ENCODE results near the gene RAB40B. TPM values are rescaled to one million over a fixed set of nuclear protein-coding genes. Genes with fewer than 3 reads are reported as not detected.
"Not testable (repeated sequence)": the region's sequence is repeated elsewhere in the genome, so short reads cannot be mapped to it uniquely, and the experiment has no call there.

Gene RAB40B
- polyA plus RNA-seq (2011; rRNA removed) (5.4 and 7.2 TPM in 2 replicates), polyA minus RNA-seq (2011; rRNA and poly(A)+ RNA removed) (1.2 and 3.1 TPM in 2 replicates)

GRCh38 chr17:82698065-82698973 is at the start of gene RAB40B:
Gene RAB40B (minus strand): TSS chr17:82698698. CDS start chr17:82698596, 102 bp downstream.
- Histone ChIP-seq H3K27me3 (ENCODE audit: control insufficient read depth, insufficient read depth, low read length) (peaks cover 9% of the 10 kb centered on the region), H3K27ac (ENCODE audit: low read depth, low read length) (no peak within 1 kb of the TSS), H3K4me3 (ENCODE audit: low read depth, low read length) (peak within 1 kb of the TSS; percentile 69), H3K9me3 (ENCODE audit: control insufficient read depth, insufficient read depth, low read length) (peaks cover 29% of the 10 kb centered on the region)
- peak; percentile 96 for DNase-seq (ENCODE audit: low read depth, low spot score)
- ChIA-PET CTCF (no interaction called here), POLR2A (interaction anchor here (0.6 kb wide), 1 partner anchor 10 kb away, joined by 4 read pairs; no protein-coding TSS in a partner anchor)
- TF ChIP-seq CTCF (IDR thresholded peaks at IDR 0.05; ENCODE audit: low read depth, low read length) = no peak

- CTCF ChIA-PET = no interaction called here
- DNase-seq (ENCODE audit: low read depth, low spot score) = no peak
- POLR2A ChIA-PET = no interaction called here
- H3K9me3 ChIP-seq (ENCODE audit: control insufficient read depth, insufficient read depth, low read length) = peaks cover 27% of the 10 kb centered on the region
- H3K4me3 ChIP-seq (ENCODE audit: low read depth, low read length) = no peak overlapping the region
- TF ChIP-seq CTCF (IDR thresholded peaks at IDR 0.05; ENCODE audit: low read depth, low read length) = no peak
- no peaks in the 10 kb centered on the region for H3K27me3 ChIP-seq (ENCODE audit: control insufficient read depth, insufficient read depth, low read length)
- H3K27ac ChIP-seq (ENCODE audit: low read depth, low read length) = no peak overlapping the region
These were observed 47.0 kb upstream of the RAB40B start for GRCh38 chr17:82745524-82745923.

GRCh38 chr17:82744736-82745135 is 46.2 kb upstream of the RAB40B start:
- DNase-seq (ENCODE audit: low read depth, low spot score); H3K4me3 ChIP-seq (ENCODE audit: low read depth, low read length); POLR2A ChIA-PET; CTCF ChIA-PET; H3K27me3 ChIP-seq (ENCODE audit: control insufficient read depth, insufficient read depth, low read length); H3K27ac ChIP-seq (ENCODE audit: low read depth, low read length): not testable (repeated sequence)
- peaks cover 29% of the 10 kb centered on the region for H3K9me3 ChIP-seq (ENCODE audit: control insufficient read depth, insufficient read depth, low read length)

GRCh38 chr17:82743344-82744219 is 45.1 kb upstream of the RAB40B start:
- no peak for DNase-seq (ENCODE audit: low read depth, low spot score)
- H3K9me3 ChIP-seq (ENCODE audit: control insufficient read depth, insufficient read depth, low read length) = peaks cover 25% of the 10 kb centered on the region
- no peak for TF ChIP-seq CTCF (IDR thresholded peaks at IDR 0.05; ENCODE audit: low read depth, low read length)
- H3K4me3 ChIP-seq (ENCODE audit: low read depth, low read length) = no peak overlapping the region
- CTCF ChIA-PET = no interaction called here
- POLR2A ChIA-PET = no interaction called here
- no peaks in the 10 kb centered on the region for H3K27me3 ChIP-seq (ENCODE audit: control insufficient read depth, insufficient read depth, low read length)
- no peak overlapping the region for H3K27ac ChIP-seq (ENCODE audit: low read depth, low read length)

- H3K4me3 ChIP-seq (ENCODE audit: low read depth, low read length) = no peak overlapping the region
- no peak for TF ChIP-seq CTCF (IDR thresholded peaks at IDR 0.05; ENCODE audit: low read depth, low read length)
- ChIA-PET CTCF (no interaction called here), POLR2A (no interaction called here)
- H3K27me3 ChIP-seq (ENCODE audit: control insufficient read depth, insufficient read depth, low read length) = no peaks in the 10 kb centered on the region
- H3K9me3 ChIP-seq (ENCODE audit: control insufficient read depth, insufficient read depth, low read length) = peaks cover 22% of the 10 kb centered on the region
- DNase-seq (ENCODE audit: low read depth, low spot score) = no peak
- no peak overlapping the region for H3K27ac ChIP-seq (ENCODE audit: low read depth, low read length)
These were observed 42.6 kb upstream of the RAB40B start for GRCh38 chr17:82740906-82741759.

Measured in AG04450 (cell line).